HUDEP-2 (cell line): Measurements from ENCODE around the gene PITPNM1.
A peak's percentile ranks its signal among the peaks of the same experiment; 100 is the strongest.
"Not testable (repeated sequence)": the region's sequence is repeated elsewhere in the genome, so short reads cannot be mapped to it uniquely, and the experiment has no call there.

ENCODE experiments used
- DNase-seq, 76 experiments: peaks; one replicate each; lab custom pipeline; 2025; ENCODE audit not compliant: unreplicated experiment in 76 of 76; lab: John Stamatoyannopoulos, UW

PITPNM1 gene

GRCh38 chr11:67523556-67524479, 18.7 kb upstream of the PITPNM1 start:
- DNase-seq: no peak

- DNase-seq: no peak
Measured at GRCh38 chr11:67522844-67523555, 17.8 kb upstream of the PITPNM1 start, which contains the start of gene CABP2. CABP2 (minus strand) TSS chr11:67523446; CDS start chr11:67523326, 120 bp downstream.

GRCh38 chr11:67522338-67522737, 17.2 kb upstream of the PITPNM1 start:
- no peak for DNase-seq

GRCh38 chr11:67521924-67522323, 16.8 kb upstream of the PITPNM1 start:
- no peak for DNase-seq

GRCh38 chr11:67520856-67521824, 16.0 kb upstream of the PITPNM1 start:
- DNase-seq: no peak

- DNase-seq: no peak
Measured at GRCh38 chr11:67519726-67520125, 14.6 kb upstream of the PITPNM1 start.

- no peak for DNase-seq
Measured at GRCh38 chr11:67517784-67518552, 12.8 kb upstream of the PITPNM1 start.

- no peak for DNase-seq
Measured at GRCh38 chr11:67516806-67517205, 11.6 kb upstream of the PITPNM1 start.

- no peak for DNase-seq
Measured at GRCh38 chr11:67514116-67514515, 9.0 kb upstream of the PITPNM1 start.

GRCh38 chr11:67511558-67511957, 6.4 kb upstream of the PITPNM1 start:
- not testable (repeated sequence) for DNase-seq

GRCh38 chr11:67510023-67510345, 4.8 kb upstream of the PITPNM1 start:
- no peak for DNase-seq

- peak; percentile 23 to 97 (median 92) for DNase-seq
Measured at GRCh38 chr11:67508486-67509121, 3.4 kb upstream of the PITPNM1 start.

- DNase-seq: peak; percentile 60 to 99 (median 98)
Measured at GRCh38 chr11:67507864-67508485, 2.8 kb upstream of the PITPNM1 start, which contains the start of gene CDK2AP2. CDK2AP2 (minus strand) TSS chr11:67508162; CDS start chr11:67508082, 80 bp downstream.

- DNase-seq: peak in 3 of 76 experiments; percentile 37 to 58 (median 40)
Measured at GRCh38 chr11:67507242-67507863, 2.2 kb upstream of the PITPNM1 start.

GRCh38 chr11:67506426-67507051, 1.4 kb upstream of the PITPNM1 start:
- DNase-seq: no peak

- DNase-seq: peak in 74 of 76 experiments; percentile 60 to 90 (median 80)
Measured at GRCh38 chr11:67505605-67506396, 638 bp upstream of the PITPNM1 start.
